Measurements from ENCODE around the gene PDE3A.

Gene PDE3A

GRCh38 chr12:20628226-20628787 is 260.0 kb downstream of the PDE3A start:
- DNase-seq, result no peak

GRCh38 chr12:20628999-20629398 is 260.7 kb downstream of the PDE3A start:
- no peak for DNase-seq

DNA sequence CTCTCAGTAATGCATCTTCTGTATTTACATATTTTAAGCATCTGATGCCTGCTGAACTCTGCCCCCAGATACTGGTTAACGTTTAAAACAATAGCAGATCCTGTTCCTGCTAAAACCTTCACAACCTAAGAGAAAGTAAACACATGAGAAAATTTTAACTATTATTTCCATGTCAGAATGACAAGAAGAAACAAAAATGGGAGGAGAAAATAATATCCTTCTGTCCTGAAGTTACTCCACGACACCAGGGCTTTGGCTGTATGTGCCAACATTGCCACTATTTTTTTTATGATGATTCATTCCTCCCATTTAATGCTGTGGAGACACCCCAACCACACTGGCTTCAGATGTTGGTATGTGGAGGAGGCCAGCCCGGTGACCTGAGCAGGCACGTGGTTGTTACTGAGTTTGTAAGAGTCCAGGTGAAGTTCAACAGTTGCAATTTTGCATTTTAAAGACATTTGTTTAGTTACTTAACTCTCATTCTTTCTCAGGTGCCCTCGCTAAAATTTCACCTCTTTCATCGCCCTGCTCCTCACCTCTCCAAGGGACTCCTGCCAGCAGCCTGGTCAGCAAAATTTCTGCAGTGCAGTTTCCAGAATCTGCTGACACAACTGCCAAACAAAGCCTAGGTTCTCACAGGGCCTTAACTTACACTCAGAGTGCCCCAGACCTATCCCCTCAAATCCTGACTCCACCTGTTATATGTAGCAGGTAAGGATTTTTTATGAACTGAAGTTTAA is 261.2 kb downstream of the PDE3A start:
- DNase-seq, result no peak

DNA sequence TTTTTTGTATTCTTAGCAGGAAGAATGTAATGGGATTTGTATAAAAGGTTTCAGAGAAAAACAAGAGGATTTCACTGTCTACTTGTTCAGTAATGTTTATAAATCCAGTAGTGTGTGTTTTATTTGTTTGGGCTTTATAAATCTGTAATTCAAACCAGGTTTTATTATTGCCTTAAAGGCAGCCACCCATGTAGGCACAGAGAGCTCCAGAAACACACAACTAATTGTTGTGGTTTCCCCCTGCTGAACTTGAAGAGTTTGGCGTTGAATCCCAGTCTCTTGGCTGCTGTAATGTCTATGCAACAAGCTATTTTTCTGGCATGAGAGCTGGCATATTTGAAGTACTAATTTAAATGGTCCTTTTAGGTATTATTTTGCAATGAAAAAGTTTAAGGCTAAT is 263.4 kb downstream of the PDE3A start:
- DNase-seq, result no peak

GRCh38 chr12:20641106-20641505 is 272.8 kb downstream of the PDE3A start:
- DNase-seq, result no peak

- no peak for DNase-seq
Measured at GRCh38 chr12:20643822-20644221, 275.5 kb downstream of the PDE3A start.

GRCh38 chr12:20646239-20646827 is 278.0 kb downstream of the PDE3A start:
- DNase-seq, result no peak

GRCh38 chr12:20653871-20654270 is 285.5 kb downstream of the PDE3A start:
- no peak for DNase-seq

DNA sequence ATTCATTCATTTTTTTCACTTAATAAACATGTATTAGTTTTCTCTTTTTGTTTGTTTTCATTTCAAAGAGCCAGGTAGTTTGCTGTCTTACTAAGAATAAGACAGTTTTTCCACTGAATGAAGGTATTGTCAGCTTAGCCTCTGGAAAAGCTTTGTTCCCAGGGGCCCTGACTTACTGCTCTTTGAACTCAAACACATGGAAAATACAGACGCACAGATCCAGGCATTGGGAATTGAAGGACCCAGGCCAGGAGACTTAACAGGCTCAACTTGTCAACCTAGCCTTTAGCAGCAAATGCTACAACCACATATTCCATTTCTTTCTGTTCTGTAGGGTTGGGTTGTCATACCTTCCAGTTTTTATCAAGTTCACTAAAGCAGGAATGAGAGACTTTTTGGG is 288.3 kb downstream of the PDE3A start:
- DNase-seq, result no peak

DNA sequence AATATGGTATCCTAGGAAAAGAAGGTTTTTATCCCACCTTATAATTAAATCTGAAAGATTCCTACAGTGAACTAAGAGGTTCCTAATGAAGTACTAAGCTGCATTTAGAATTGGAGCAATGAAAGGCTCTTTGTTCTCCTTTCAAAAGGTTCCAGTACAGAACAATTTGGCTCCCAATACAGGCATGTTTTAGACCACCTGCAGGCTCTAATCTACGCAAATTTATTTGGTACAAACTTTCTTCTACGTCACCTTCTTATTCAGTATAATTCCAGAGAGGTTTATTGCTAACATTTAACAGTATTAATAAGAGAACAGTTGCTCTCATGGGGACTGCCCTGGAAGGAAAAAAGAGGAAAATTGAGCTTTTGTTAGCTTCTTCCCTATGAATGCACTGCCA is 289.2 kb downstream of the PDE3A start:
- DNase-seq, result no peak

- DNase-seq, result no peak
Measured at GRCh38 chr12:20681334-20681733, 313.0 kb downstream of the PDE3A start.

- no peak for DNase-seq
Measured at GRCh38 chr12:20695232-20695631, 326.9 kb downstream of the PDE3A start, which contains the start of gene SLCO1C1. Gene SLCO1C1, plus strand, starts transcription at chr12:20695332. Its CDS starts 4,245 bp downstream, at chr12:20699577.

- no peak for DNase-seq
Measured at GRCh38 chr12:20696181-20696905, 328.0 kb downstream of the PDE3A start.

GRCh38 chr12:20701106-20701505 is 332.8 kb downstream of the PDE3A start:
- DNase-seq, result no peak

DNA sequence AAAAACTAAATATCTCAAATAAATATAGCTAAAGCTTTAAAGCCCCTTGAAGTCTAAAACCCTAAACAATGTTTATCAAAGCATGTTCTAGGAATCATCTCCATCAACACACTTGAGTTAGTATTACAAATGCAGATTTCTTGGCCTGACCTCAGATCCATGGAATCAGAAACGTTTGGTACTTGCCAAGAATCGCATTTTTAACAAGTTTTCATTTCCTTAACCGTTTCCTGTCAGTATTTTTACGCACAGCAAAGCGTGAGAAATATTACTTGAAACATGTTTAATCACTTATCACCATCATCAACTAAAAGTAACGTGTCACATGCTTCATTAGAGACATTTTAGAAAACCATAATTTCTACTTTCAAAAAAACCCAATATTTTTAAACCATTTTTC is 336.5 kb downstream of the PDE3A start:
- DNase-seq, result no peak

GRCh38 chr12:20711846-20712245 is 343.5 kb downstream of the PDE3A start:
- DNase-seq, result no peak

GRCh38 chr12:20716037-20716436 is 347.7 kb downstream of the PDE3A start:
- DNase-seq, result no peak

DNA sequence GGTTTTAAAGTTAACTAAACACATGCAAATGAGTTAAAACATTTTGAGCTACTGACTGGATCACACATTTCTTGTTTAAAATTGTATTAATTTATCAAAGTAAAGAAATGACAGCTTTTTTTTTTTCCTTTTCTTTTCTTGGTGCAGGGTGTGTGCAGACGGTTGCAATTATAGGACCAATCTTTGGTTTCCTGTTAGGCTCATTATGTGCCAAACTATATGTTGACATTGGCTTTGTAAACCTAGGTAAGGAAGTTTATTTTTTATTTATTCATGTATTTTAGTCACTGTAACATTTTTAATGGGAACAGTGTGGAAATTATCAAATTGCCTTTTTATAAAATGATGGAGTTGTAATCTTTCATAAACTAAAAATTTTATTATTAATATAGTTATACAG is 348.6 kb downstream of the PDE3A start:
- no peak for DNase-seq

GRCh38 chr12:20718294-20718693 is 350.0 kb downstream of the PDE3A start:
- DNase-seq, result no peak

GRCh38 chr12:20722142-20722541 is 353.8 kb downstream of the PDE3A start:
- no peak for DNase-seq

- DNase-seq, result no peak
Measured at GRCh38 chr12:20731274-20731673, 362.9 kb downstream of the PDE3A start.

All from stimulated activated CD4-positive, alpha-beta T cell treated with anti-CD3 and anti-CD28 coated beads, Interleukin-12 subunit alpha, Interleukin-12 subunit beta, amount 100 ng/mL, for 4 hours (primary cell).